Fibroblast of the aortic adventitia (primary cell): Measurements from ENCODE around the gene SPPL2B. TPM values are rescaled to one million over a fixed set of nuclear protein-coding genes. Genes with fewer than 3 reads are reported as not detected.

Experiments used
- DNase-seq: peaks from one replicate; pipeline ENCODE4 v3.0.0-alpha.2; 2010; ENCODE audit warnings: low read depth
- H3K4me3 ChIP-seq: 2 replicates; pipeline ENCODE4 v1.5.1; 2011; ENCODE audit warnings: low read depth, mild to moderate bottlenecking, control low read depth, low read length, moderate library complexity
- CTCF ChIP-seq: IDR thresholded peaks from 2 replicates; pipeline ENCODE4 v1.5.1; 2011; ENCODE audit warnings: mild to moderate bottlenecking, low read length, control low read depth, inconsistent platforms; ENCODE audit not compliant: insufficient read depth
- total RNA-seq: library from RNA; depleted of rRNA; stranded (reverse); fragments of >200 nt; gene quantifications from 2 replicates; pipeline ENCODE4 v1.2.3, GENCODE V29; 2012; ENCODE audit warnings: low replicate concordance

The SPPL2B gene
- total RNA-seq, 1 donor = 24.6 TPM

- no peak for TF ChIP-seq CTCF
- no peak for DNase-seq
- H3K4me3 ChIP-seq = no peak overlapping the region
Measured at GRCh38 chr19:2330255-2330631, 1.8 kb downstream of the SPPL2B start.

GRCh38 chr19:2330632-2331284, 2.3 kb downstream of the SPPL2B start:
- no peak for TF ChIP-seq CTCF
- DNase-seq = no peak
- H3K4me3 ChIP-seq = no peak overlapping the region

- TF ChIP-seq CTCF = no peak
- DNase-seq = no peak
- H3K4me3 ChIP-seq = no peak overlapping the region
Measured at GRCh38 chr19:2331601-2332246, 3.2 kb downstream of the SPPL2B start.

GRCh38 chr19:2332341-2333026, 4.0 kb downstream of the SPPL2B start:
- DNase-seq = no peak
- TF ChIP-seq CTCF = no peak
- no peak overlapping the region for H3K4me3 ChIP-seq

GRCh38 chr19:2333027-2333806, 4.7 kb downstream of the SPPL2B start:
- DNase-seq = no peak
- no peak overlapping the region for H3K4me3 ChIP-seq
- no peak for TF ChIP-seq CTCF

- no peak for DNase-seq
- no peak overlapping the region for H3K4me3 ChIP-seq
- no peak for TF ChIP-seq CTCF
Measured at GRCh38 chr19:2333807-2334211, 5.3 kb downstream of the SPPL2B start.
